Brain microvascular endothelial cell (primary cell): ENCODE data around the gene PARL.
"Not testable (repeated sequence)": the region's sequence is repeated elsewhere in the genome, so short reads cannot be mapped to it uniquely, and the experiment has no call there.

ENCODE experiments used
- DNase-seq: peaks from one replicate; pipeline ENCODE4 v3.0.0-alpha.2; 2020
- H3K27ac ChIP-seq: fragments of 250-450 bp; sonication (Bioruptor Pico); 2 replicates; pipeline ENCODE4 v1.5.1; 2020; ENCODE audit warnings: mild to moderate bottlenecking, moderate library complexity
- H3K27me3 ChIP-seq: fragments of 250-450 bp; sonication (Bioruptor Pico); replicated peaks from 2 replicates; pipeline ENCODE4 v1.5.1; 2020; ENCODE audit warnings: mild to moderate bottlenecking
- H3K36me3 ChIP-seq: fragments of 250-450 bp; sonication (Bioruptor Pico); replicated peaks from 2 replicates; pipeline ENCODE4 v1.5.1; 2020; ENCODE audit warnings: mild to moderate bottlenecking
- H3K4me3 ChIP-seq: 2 replicates; pipeline ENCODE4 v1.5.1; 2011; ENCODE audit warnings: low read depth, mild to moderate bottlenecking, control low read depth, low read length, moderate library complexity
- in situ Hi-C: cut with HindIII; loops from 2 replicates; pipeline ENCODE4 v1.10.0; 2017; ENCODE audit warnings: low sequenced_read_pairs, low pct_ligation_motif_present
- TF ChIP-seq, protein P1 (sequence below): IDR thresholded peaks from 2 replicates; pipeline ENCODE4 v1.5.1; 2011; ENCODE audit warnings: low read depth, mild to moderate bottlenecking, moderate library complexity, low read length, control low read depth, inconsistent platforms; ENCODE audit errors: missing control alignments

PARL gene

DNA sequence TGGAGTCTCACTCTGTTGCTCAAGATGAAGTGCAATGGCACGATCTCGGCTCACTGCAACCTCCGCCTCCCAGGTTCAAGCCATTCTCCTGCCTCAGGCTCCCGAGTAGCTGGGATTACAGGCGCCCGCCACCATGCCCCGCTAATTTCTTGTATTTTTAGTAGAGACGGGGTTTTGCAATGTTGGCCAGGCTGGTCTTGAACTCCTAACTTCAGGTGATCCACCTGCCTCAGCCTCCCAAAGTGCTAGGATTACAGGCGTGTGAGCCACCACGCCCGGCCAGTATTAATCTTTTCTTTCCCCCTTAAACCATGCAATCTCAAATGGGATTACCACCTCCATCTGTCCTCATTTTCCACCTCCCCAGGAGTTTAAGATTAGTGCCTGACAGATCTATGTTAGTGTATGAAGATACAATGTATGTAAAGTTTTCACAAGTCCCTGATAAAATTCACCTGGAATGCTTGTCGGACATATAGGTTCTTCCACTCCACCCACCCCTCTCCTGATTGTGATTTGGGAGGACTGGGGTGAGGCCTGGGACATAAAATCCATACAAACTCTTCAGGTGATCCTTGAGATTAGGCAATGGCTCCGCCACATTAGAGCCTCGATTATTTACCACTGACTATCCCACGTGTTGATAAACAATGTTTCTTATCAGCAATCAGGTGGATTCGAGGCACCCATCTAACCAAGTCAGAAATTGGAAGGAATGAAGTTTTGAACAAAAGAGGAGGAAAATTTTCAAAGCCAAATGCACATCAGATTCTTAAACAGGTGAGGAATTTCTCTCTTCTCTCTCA, 1.2 kb downstream of the PARL start:
- H3K27ac ChIP-seq: no peak overlapping the region
- H3K36me3 ChIP-seq: no peaks in the 10 kb centered on the region
- in situ Hi-C loops: no loop called here

DNA sequence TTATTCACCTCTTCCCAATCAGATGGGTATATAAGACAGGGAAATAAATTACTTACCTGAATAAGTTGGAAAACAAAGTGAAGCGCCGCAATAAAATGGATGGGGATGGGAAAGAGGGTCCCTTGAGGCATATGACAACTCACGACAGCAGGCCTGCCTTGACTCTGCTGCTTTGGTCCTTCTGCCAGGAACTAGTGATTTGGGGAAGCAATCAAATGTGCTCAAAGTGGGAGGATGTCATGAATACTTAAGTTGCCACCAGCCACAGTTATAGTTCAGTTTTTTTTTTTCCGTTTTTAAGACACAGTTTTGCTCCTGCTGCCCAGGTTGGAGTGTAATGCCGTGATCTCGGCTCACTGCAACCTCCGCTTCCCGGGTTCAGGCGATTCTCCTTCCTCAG, 4.6 kb downstream of the PARL start:
- H3K27ac ChIP-seq: no peak overlapping the region
- no peaks in the 10 kb centered on the region for H3K27me3 ChIP-seq
- peaks cover 4% of the 10 kb centered on the region for H3K36me3 ChIP-seq
- TF ChIP-seq, protein P1, sequence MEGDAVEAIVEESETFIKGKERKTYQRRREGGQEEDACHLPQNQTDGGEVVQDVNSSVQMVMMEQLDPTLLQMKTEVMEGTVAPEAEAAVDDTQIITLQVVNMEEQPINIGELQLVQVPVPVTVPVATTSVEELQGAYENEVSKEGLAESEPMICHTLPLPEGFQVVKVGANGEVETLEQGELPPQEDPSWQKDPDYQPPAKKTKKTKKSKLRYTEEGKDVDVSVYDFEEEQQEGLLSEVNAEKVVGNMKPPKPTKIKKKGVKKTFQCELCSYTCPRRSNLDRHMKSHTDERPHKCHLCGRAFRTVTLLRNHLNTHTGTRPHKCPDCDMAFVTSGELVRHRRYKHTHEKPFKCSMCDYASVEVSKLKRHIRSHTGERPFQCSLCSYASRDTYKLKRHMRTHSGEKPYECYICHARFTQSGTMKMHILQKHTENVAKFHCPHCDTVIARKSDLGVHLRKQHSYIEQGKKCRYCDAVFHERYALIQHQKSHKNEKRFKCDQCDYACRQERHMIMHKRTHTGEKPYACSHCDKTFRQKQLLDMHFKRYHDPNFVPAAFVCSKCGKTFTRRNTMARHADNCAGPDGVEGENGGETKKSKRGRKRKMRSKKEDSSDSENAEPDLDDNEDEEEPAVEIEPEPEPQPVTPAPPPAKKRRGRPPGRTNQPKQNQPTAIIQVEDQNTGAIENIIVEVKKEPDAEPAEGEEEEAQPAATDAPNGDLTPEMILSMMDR: no peak
- in situ Hi-C loops: no loop called here
- H3K4me3 ChIP-seq: no peak overlapping the region
- DNase-seq: no peak

More for the DNA sequence above, 1.2 kb downstream of the PARL start:
- DNase-seq: no peak
- Histone ChIP-seq H3K27me3 (no peaks in the 10 kb centered on the region), H3K4me3 (peak overlapping the region; percentile 86)
- TF ChIP-seq, protein P1: no peak

DNA sequence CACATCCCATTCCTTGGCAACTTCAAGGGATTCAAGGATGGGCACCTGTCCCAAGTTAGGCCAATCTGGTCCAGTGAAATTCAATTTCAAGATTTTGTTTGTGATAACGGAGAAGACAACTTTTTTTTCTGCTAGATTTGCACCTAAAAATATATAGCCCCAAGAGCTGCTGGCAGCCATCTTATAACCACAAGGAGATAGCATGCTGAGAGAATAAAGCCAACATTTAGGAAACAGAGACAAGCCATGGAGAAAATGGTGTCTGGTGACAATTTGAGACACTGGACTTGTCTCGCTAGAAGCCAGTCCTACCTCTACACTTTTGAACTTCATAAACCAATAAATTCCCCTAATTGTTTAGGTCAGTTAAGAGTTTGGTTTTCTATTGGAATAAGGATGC, 5.4 kb downstream of the PARL start:
- Histone ChIP-seq H3K27me3 (no peaks in the 10 kb centered on the region), H3K4me3 (no peak overlapping the region), H3K36me3 (peaks cover 4% of the 10 kb centered on the region), H3K27ac (no peak overlapping the region)
- DNase-seq: no peak
- in situ Hi-C loops: no loop called here
- TF ChIP-seq, protein P1: no peak

DNA sequence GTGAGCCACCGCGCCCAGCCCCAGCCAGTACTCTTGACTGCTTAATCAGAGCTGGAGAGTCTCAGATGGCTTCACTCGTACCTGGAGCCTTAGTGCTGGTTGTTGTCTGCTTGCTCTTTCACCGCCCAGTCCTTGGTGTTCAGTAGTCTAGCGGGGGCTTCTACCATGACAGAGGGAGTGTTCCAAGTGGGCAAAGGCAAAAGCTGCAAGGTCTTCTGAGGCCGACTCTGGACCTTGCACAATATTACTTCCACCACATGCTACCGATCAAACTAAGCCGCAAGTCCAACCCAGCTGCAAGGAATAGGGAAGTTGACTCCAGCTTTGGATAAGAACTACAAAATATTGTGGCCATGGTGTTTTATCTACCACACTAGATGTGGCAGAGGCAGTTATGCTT, 6.6 kb downstream of the PARL start:
- TF ChIP-seq, protein P1: no peak
- Histone ChIP-seq H3K4me3 (no peak overlapping the region), H3K27me3 (no peaks in the 10 kb centered on the region), H3K27ac (no peak overlapping the region), H3K36me3 (peaks cover 4% of the 10 kb centered on the region)
- in situ Hi-C loops: no loop called here
- DNase-seq: no peak

DNA sequence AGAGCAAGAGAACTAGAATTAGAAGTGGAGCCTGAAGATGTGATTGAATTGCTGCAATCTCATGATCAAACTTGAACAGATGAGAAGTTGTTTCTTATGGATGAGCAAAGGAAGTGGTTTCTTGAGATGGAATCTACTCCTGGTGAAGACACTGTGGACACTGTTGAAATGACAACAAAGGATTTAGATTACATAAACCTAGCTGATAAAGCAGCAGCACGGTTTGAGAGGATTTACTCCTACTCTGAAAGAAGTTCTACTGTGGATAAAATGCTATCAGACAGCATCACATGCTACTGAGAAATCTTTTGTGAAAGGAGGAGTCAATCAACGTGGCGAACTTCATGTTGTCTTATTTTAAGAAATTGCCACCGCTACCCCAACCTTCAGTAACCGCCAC, 7.5 kb downstream of the PARL start:
- H3K27ac ChIP-seq: not testable (repeated sequence)

DNA sequence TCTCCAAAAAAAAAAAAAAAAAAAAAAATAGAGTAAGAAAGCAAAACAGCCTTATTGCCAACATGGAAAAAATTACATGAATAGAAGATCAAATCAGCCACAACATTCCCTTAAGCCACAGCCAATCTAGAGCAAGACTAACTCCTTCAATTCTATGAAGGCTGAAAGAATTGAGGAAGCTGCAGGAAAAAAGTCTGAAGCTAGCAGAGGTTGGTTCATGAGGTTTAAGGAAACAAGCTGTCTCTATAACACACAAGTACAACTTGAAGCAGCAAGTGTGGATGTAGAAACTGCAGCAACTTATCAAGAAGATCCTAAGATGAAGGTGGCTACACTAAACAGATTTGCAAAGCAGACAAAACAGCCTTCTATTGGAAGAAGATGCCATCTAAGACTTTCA, 9.3 kb downstream of the PARL start:
- H3K27me3 ChIP-seq: no peaks in the 10 kb centered on the region
- DNase-seq: no peak
- H3K4me3 ChIP-seq: no peak overlapping the region
- in situ Hi-C loops: no loop called here
- H3K36me3 ChIP-seq: peaks cover 4% of the 10 kb centered on the region
- TF ChIP-seq, protein P1: no peak
- no peak overlapping the region for H3K27ac ChIP-seq

More for the DNA sequence above, 7.5 kb downstream of the PARL start:
- H3K4me3 ChIP-seq, H3K27me3 ChIP-seq, H3K36me3 ChIP-seq, DNase-seq, in situ Hi-C loops: not testable (repeated sequence)
